Measurements from ENCODE around the gene PCDH18.

GRCh38 chr4:137536789-137537561, 4.7 kb upstream of the PCDH18 start:
- TF ChIP-seq CTCF (IDR thresholded peaks at IDR 0.05) (no peak), POLR2A (IDR thresholded peaks at IDR 0.05) (no peak), EP300 (IDR thresholded peaks at IDR 0.05) (no peak), POLR2AphosphoS5 (IDR thresholded peaks at IDR 0.05) (no peak)

All from sigmoid colon (tissue), 4 donors.